Measurements from ENCODE around the gene AKAP17A.
"Not testable (repeated sequence)": the region's sequence is repeated elsewhere in the genome, so short reads cannot be mapped to it uniquely, and the experiment has no call there.

DNA sequence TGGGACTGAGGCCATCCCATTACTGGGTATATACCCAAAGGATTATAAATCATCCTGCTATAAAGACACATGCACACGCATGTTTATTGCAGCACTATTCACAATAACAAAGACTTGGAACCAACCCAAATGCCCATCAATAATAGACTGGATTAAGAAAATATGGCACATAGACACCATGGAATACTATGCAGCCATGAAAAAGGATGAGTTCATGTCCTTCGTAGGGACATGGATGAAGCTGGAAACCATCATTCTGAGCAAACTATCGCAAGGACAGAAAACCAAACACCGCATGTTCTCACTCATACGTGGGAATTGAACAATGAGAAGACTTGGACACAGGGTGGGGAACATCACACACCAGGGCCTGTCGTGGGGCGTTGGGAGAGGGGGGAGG is 27.3 kb upstream of the AKAP17A start:
- TF ChIP-seq, protein P1, sequence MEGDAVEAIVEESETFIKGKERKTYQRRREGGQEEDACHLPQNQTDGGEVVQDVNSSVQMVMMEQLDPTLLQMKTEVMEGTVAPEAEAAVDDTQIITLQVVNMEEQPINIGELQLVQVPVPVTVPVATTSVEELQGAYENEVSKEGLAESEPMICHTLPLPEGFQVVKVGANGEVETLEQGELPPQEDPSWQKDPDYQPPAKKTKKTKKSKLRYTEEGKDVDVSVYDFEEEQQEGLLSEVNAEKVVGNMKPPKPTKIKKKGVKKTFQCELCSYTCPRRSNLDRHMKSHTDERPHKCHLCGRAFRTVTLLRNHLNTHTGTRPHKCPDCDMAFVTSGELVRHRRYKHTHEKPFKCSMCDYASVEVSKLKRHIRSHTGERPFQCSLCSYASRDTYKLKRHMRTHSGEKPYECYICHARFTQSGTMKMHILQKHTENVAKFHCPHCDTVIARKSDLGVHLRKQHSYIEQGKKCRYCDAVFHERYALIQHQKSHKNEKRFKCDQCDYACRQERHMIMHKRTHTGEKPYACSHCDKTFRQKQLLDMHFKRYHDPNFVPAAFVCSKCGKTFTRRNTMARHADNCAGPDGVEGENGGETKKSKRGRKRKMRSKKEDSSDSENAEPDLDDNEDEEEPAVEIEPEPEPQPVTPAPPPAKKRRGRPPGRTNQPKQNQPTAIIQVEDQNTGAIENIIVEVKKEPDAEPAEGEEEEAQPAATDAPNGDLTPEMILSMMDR (IDR thresholded peaks at IDR 0.05) = not testable (repeated sequence)
- not testable (repeated sequence) for TF ChIP-seq POLR2AphosphoS5, EP300, POLR2A (IDR thresholded peaks at IDR 0.05)
